PFSK-1 (cell line): Measurements from ENCODE around the gene PRR14L.

ENCODE experiments used
- FOXP2 ChIP-seq: optimal IDR thresholded peaks from 2 replicates; pipeline ENCODE3; 2011; ENCODE audit warnings: borderline replicate concordance, control low read depth, inconsistent platforms; ENCODE audit not compliant: insufficient read depth; ENCODE audit errors: extremely low read length, extremely low read depth
- POLR2AphosphoS5 ChIP-seq: IDR thresholded peaks from 2 replicates; pipeline ENCODE4 v1.6.1; 2012; ENCODE audit warnings: low read depth, mild to moderate bottlenecking, control low read depth, low read length, moderate library complexity
- SIN3A ChIP-seq: IDR thresholded peaks from 2 replicates; pipeline ENCODE4 v1.6.1; 2012; ENCODE audit warnings: mild to moderate bottlenecking, low read length, moderate library complexity, borderline replicate concordance; ENCODE audit not compliant: insufficient read depth
- TAF1 ChIP-seq: IDR thresholded peaks from 2 replicates; pipeline ENCODE4 v1.6.1; 2012; ENCODE audit warnings: low read length, control low read depth, borderline replicate concordance; ENCODE audit not compliant: insufficient read depth
- TF ChIP-seq, protein P1 (sequence below), 2 experiments: IDR thresholded peaks; 2 replicates each; pipeline versions ENCODE4 v1.6.1 to v1.8.0; 2011 to 2012; ENCODE audit warnings: low read depth in 2 of 2, low read length in 2 of 2, control low read depth in 1 of 2, inconsistent platforms in 1 of 2, mild to moderate bottlenecking in 1 of 2, moderate library complexity in 1 of 2; ENCODE audit not compliant: insufficient read depth in 1 of 2

Gene PRR14L

DNA sequence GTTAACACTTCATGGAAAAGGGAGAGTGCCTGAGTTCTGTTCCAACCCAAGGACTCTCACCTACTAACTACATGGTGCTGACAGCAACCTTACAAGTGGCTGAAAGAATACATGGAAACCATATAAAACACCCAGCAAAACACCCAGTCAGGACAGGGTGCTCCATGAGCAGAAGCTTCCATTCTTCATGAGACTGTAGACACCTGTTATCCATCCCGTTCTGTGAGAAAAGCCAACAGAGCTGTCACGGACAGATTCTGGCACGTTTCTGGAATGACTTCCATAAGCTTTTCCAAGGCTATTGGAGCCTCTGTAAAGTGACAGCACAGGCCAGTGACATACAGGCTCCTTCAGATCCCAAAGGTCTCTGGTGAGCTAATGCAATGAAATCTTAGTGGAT lies 23.2 kb downstream of the PRR14L start:
- TF ChIP-seq, protein P1, sequence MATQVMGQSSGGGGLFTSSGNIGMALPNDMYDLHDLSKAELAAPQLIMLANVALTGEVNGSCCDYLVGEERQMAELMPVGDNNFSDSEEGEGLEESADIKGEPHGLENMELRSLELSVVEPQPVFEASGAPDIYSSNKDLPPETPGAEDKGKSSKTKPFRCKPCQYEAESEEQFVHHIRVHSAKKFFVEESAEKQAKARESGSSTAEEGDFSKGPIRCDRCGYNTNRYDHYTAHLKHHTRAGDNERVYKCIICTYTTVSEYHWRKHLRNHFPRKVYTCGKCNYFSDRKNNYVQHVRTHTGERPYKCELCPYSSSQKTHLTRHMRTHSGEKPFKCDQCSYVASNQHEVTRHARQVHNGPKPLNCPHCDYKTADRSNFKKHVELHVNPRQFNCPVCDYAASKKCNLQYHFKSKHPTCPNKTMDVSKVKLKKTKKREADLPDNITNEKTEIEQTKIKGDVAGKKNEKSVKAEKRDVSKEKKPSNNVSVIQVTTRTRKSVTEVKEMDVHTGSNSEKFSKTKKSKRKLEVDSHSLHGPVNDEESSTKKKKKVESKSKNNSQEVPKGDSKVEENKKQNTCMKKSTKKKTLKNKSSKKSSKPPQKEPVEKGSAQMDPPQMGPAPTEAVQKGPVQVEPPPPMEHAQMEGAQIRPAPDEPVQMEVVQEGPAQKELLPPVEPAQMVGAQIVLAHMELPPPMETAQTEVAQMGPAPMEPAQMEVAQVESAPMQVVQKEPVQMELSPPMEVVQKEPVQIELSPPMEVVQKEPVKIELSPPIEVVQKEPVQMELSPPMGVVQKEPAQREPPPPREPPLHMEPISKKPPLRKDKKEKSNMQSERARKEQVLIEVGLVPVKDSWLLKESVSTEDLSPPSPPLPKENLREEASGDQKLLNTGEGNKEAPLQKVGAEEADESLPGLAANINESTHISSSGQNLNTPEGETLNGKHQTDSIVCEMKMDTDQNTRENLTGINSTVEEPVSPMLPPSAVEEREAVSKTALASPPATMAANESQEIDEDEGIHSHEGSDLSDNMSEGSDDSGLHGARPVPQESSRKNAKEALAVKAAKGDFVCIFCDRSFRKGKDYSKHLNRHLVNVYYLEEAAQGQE (IDR thresholded peaks at IDR 0.05; ENCODE audit: insufficient read depth in 1 of 2, low read depth in 2 of 2, low read length in 2 of 2), result no peak
- TF ChIP-seq FOXP2 (no peak), POLR2AphosphoS5 (no peak), SIN3A (no peak), TAF1 (no peak)

DNA sequence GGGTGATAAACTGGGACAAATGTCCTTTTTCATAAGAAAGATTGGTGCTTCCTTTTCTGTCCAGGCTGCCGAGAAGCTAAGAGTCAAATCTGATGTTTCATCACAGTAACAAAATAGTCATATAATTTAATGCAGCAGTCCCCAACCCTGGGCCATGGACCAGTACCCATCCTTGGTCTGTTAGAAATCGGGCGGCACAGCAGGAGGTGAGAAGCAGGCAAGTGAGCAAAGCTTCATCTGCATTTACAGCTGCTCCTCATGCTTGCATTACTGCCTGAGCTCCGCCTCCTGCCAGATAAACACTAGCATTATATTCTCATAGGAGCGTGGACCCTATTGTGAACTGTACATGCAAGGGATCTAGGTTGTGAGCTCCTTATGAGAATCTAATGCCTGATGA lies 26.2 kb downstream of the PRR14L start:
- TF ChIP-seq TAF1 (no peak), SIN3A (no peak)

DNA sequence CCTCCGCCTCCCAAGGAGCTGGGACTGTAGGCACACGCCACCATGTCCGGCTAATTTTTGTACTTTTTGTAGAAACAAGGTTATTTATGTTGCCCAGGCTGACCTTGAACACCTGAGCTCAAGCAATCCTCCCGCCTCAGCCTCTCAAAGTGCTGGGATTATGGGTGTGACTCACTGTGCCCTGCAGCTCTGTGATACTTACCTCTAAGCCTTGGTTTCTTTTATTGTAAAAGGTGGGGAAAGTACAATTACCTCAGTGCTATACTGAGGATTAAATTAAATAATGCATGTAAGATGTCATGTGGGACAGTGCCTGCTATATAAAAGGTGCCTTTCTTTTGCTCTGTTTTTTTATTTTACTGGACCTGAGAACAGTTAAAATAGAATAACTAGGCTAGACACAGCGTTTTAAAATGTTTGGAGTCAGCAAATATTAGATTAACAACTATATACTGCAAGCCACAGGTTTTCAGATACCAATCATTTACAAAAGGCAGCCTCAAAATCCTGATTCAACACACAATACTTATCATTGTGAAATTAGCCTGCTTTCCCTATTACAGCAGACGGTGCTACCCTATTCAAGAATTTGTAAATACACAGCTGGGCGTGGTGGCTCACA lies 30.0 kb downstream of the PRR14L start:
- TF ChIP-seq POLR2AphosphoS5 (no peak), SIN3A (no peak), TAF1 (no peak), FOXP2 (no peak)
- TF ChIP-seq, protein P1 (IDR thresholded peaks at IDR 0.05; ENCODE audit: insufficient read depth in 1 of 2, low read depth in 2 of 2, low read length in 2 of 2), result no peak

DNA sequence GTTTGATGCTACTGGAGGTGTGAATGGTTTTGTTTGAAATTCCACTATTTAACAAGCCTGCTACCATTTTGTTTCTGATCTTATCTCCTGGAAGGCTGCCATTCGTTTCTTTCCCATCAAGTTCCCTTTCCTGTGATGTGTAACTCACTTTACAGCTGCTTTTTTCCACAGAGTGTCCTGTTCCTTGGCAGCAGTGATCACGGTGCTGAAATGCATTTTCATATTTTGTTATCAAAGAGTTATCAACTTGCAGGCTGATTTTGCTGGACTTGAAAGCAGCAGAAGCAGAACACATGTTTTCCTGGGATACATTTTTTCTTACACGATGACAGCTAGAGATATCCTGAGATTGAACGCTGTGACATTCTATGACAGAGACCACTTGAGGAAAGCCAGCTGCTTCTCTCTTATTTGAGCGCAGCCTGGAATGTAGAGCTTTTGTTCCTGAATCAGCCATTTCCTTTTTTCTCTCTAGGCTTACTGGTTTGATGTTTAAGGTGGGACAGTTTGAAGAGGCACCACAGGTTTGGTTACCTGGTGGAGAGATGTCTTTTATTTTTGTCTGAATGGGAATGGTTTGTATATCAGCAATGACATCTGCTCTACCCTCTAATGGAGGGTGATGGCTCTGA lies 34.7 kb downstream of the PRR14L start:
- TF ChIP-seq TAF1 (no peak), POLR2AphosphoS5 (no peak), SIN3A (no peak), FOXP2 (no peak)
- TF ChIP-seq, protein P1 (IDR thresholded peaks at IDR 0.05; ENCODE audit: insufficient read depth in 1 of 2, low read depth in 2 of 2, low read length in 2 of 2), result no peak

DNA sequence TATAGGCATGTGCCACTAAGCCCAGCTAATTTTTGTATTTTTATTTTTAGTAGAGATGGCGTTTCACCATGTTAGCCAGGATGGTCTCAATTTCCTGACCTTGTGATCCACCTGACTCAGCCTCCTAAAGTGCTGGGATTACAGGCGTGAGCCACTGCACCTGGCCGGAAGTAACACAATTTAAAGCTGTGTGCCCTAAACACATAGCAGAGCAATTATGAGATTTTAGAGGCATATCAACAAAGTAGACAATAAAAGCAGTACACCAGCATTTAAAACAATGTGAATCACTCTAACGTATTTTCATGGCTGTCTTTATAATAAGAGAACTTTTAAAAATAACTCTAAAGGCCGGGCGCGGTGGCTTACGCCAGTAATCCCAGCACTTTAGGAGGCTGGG lies 42.4 kb downstream of the PRR14L start:
- TF ChIP-seq TAF1, result no peak
- no peak for TF ChIP-seq FOXP2
- TF ChIP-seq, protein P1 (IDR thresholded peaks at IDR 0.05; ENCODE audit: insufficient read depth in 1 of 2, low read depth in 2 of 2, low read length in 2 of 2), result no peak
- no peak for TF ChIP-seq POLR2AphosphoS5
- TF ChIP-seq SIN3A, result no peak
